ENCODE results near the gene TFF3. TPM values are rescaled to one million over a fixed set of nuclear protein-coding genes. Genes with fewer than 3 reads are reported as not detected.
A peak's percentile ranks its signal among the peaks of the same experiment; 100 is the strongest.

TFF3 gene
- total and polyA plus RNA-seq, 10 donors, result 28.9 to 123 (median 72.7) TPM

GRCh38 chr21:42358261-42358660, 43.1 kb upstream of the TFF3 start:
- intact Hi-C loops (cut with DNase I; ENCODE audit: low total_unique reads), result no loop called here
- no peak overlapping the region for H3K27ac ChIP-seq
- no peaks in the 10 kb centered on the region for H3K4me1 ChIP-seq
- H3K4me3 ChIP-seq, result no peak overlapping the region
- H3K36me3 ChIP-seq, result no peaks in the 10 kb centered on the region
- H3K9me3 ChIP-seq, result peaks cover 0 to 47% (median 37%) of the 10 kb centered on the region in 8 donors
- WGBS, 5 donors, result 85 to 97% (median 94%) methylated on average over 12 of the region's 12 CpGs
- H3K27me3 ChIP-seq (replicated peaks in 1 of 7), result peaks cover 0 to 54% (median 0%) of the 10 kb centered on the region in 7 donors
- TF ChIP-seq POLR2AphosphoS5 (IDR thresholded peaks at IDR 0.05) (no peak), CTCF (IDR thresholded peaks at IDR 0.05 in 8 of 11, conservative IDR thresholded peaks at IDR 0.05 in 3 of 11) (no peak), POLR2A (IDR thresholded peaks at IDR 0.05) (no peak)
- DNase-seq, result peak; percentile 36

GRCh38 chr21:42357307-42357706, 42.1 kb upstream of the TFF3 start:
- TF ChIP-seq POLR2A (IDR thresholded peaks at IDR 0.05) (no peak), POLR2AphosphoS5 (IDR thresholded peaks at IDR 0.05) (no peak), CTCF (IDR thresholded peaks at IDR 0.05 in 8 of 11, conservative IDR thresholded peaks at IDR 0.05 in 3 of 11) (no peak)
- intact Hi-C loops (cut with DNase I; ENCODE audit: low total_unique reads), result no loop called here
- Histone ChIP-seq H3K27ac (no peak overlapping the region), H3K9me3 (peaks cover 0 to 47% (median 37%) of the 10 kb centered on the region in 8 donors), H3K36me3 (no peaks in the 10 kb centered on the region), H3K4me1 (no peaks in the 10 kb centered on the region), H3K4me3 (no peak overlapping the region), H3K27me3 (replicated peaks in 1 of 7) (peaks cover 0 to 44% (median 0%) of the 10 kb centered on the region in 7 donors)
- 63 to 76% (median 70%) methylated on average over 3 of the region's 3 CpGs for WGBS, 5 donors
- DNase-seq, result no peak

- intact Hi-C loops (cut with DNase I; ENCODE audit: low total_unique reads), result no loop called here
- TF ChIP-seq CTCF (IDR thresholded peaks at IDR 0.05 in 8 of 11, conservative IDR thresholded peaks at IDR 0.05 in 3 of 11) (no peak), POLR2A (IDR thresholded peaks at IDR 0.05) (no peak), POLR2AphosphoS5 (IDR thresholded peaks at IDR 0.05) (no peak)
- peak; percentile 6 for DNase-seq
- Histone ChIP-seq H3K27me3 (replicated peaks in 1 of 7) (peaks cover 0 to 39% (median 0%) of the 10 kb centered on the region in 7 donors), H3K27ac (no peak overlapping the region), H3K4me3 (no peak overlapping the region), H3K4me1 (no peaks in the 10 kb centered on the region), H3K36me3 (no peaks in the 10 kb centered on the region), H3K9me3 (peaks cover 0 to 47% (median 37%) of the 10 kb centered on the region in 8 donors)
- whole genome bisulfite sequencing, 5 donors, result 54 to 85% (median 70%) methylated on average over 6 of the region's 6 CpGs
These were observed 41.4 kb upstream of the TFF3 start for GRCh38 chr21:42356650-42357049.

GRCh38 chr21:42356046-42356445, 40.8 kb upstream of the TFF3 start:
- no peak for TF ChIP-seq CTCF (IDR thresholded peaks at IDR 0.05 in 8 of 11, conservative IDR thresholded peaks at IDR 0.05 in 3 of 11)
- TF ChIP-seq POLR2AphosphoS5 (IDR thresholded peaks at IDR 0.05), result no peak
- TF ChIP-seq POLR2A (IDR thresholded peaks at IDR 0.05), result no peak
- H3K36me3 ChIP-seq, result no peaks in the 10 kb centered on the region
- H3K4me1 ChIP-seq, result no peaks in the 10 kb centered on the region
- no peak overlapping the region for H3K4me3 ChIP-seq
- WGBS, 5 donors, result 88 to 98% (median 88%) methylated on average over 2 of the region's 2 CpGs
- H3K27me3 ChIP-seq (replicated peaks in 1 of 7), result peaks cover 0 to 34% (median 0%) of the 10 kb centered on the region in 7 donors
- no peak overlapping the region for H3K27ac ChIP-seq
- intact Hi-C loops (cut with DNase I; ENCODE audit: low total_unique reads), result no loop called here
- no peak for DNase-seq
- peaks cover 0 to 47% (median 37%) of the 10 kb centered on the region in 8 donors for H3K9me3 ChIP-seq

Measured in spleen (tissue), 11 donors.